A549 (cell line): ENCODE measurements around the gene FBXL7. TPM values are rescaled to one million over a fixed set of nuclear protein-coding genes. Genes with fewer than 3 reads are reported as not detected.

Experiments used
- ATAC-seq, 2 experiments: fragments of 200-7000 bp in 1 of 2; fragments of >200 bp in 1 of 2; cut with Nextera tagmentation in 1 of 2; cut with Tn5 transposase in 1 of 2; 3 replicates each; pipeline versions ENCODE4 v1.8.0 to v1.9.1; 2018 to 2020; ENCODE audit warnings: mild to moderate bottlenecking in 1 of 2, moderate library complexity in 1 of 2
- CTCF ChIA-PET: fragments of 300-600 bp; sonication (Branson Sonifier 250); formaldehyde crosslinking; extraction: SDS; loops from one replicate; lab custom pipeline; 2021; ENCODE audit warnings: antibody characterized with exemption, inconsistent platforms; lab: Yijun Ruan, JAX
- POLR2A ChIA-PET: fragments of 350-600 bp; formaldehyde crosslinking; extraction: SDS; loops from one replicate; lab custom pipeline; 2021; ENCODE audit warnings: antibody characterized with exemption, inconsistent platforms; lab: Yijun Ruan, JAX
- DNase-seq, 2 experiments: peaks; one replicate each; pipeline versions ENCODE4 v3.0.0 to v3.0.0-alpha.2; 2011 to 2016; ENCODE audit warnings: low read depth in 1 of 2, low spot score in 1 of 2
- FAIRE-seq: peaks from 2 replicates; lab custom pipeline; 2011; peaks lifted over from hg19 to GRCh38; lab: Jason Lieb, UNC
- H3K27ac ChIP-seq, 2 experiments: fragments of >200 bp; sonication (Bioruptor Twin); formaldehyde crosslinking; 3 replicates each; pipeline ENCODE4 v1.5.1; 2016 to 2017
- H3K4me1 ChIP-seq: fragments of >200 bp; sonication (Bioruptor Twin); formaldehyde crosslinking; 3 replicates; pipeline ENCODE4 v1.6.1; 2016
- H3K4me2 ChIP-seq: fragments of >200 bp; sonication (Bioruptor Twin); formaldehyde crosslinking; 3 replicates; pipeline ENCODE4 v1.6.1; 2016
- H3K4me3 ChIP-seq: fragments of >200 bp; sonication (Bioruptor Twin); formaldehyde crosslinking; 3 replicates; pipeline ENCODE4 v1.5.1; 2016
- H3K9me3 ChIP-seq: fragments of >200 bp; sonication (Bioruptor Twin); formaldehyde crosslinking; 3 replicates; pipeline ENCODE4 v1.6.1; 2016
- BCL3 ChIP-seq: fragments of >200 bp; sonication (Bioruptor Twin); formaldehyde crosslinking; IDR thresholded peaks from 3 replicates; pipeline ENCODE4 v1.6.1; 2016
- BHLHE40 ChIP-seq: IDR thresholded peaks from 2 replicates; pipeline ENCODE4 v1.6.1; 2012; ENCODE audit warnings: low read depth, low read length, inconsistent platforms
- CBX2 ChIP-seq: fragments of 200-600 bp; sonication (generic); IDR thresholded peaks from 2 replicates; pipeline ENCODE4 v1.6.1; 2016; ENCODE audit warnings: low read depth, mild to moderate bottlenecking, borderline replicate concordance
- CBX8 ChIP-seq: fragments of 200-600 bp; sonication (generic); IDR thresholded peaks from 2 replicates; pipeline ENCODE4 v1.6.1; 2016
- CHD2 ChIP-seq: fragments of 150-350 bp; IDR thresholded peaks from 2 replicates; pipeline ENCODE4 v1.6.1; 2014; ENCODE audit warnings: low read length; ENCODE audit not compliant: partially characterized antibody
- CTCF ChIP-seq: fragments of >200 bp; sonication (Bioruptor Twin); formaldehyde crosslinking; IDR thresholded peaks from 3 replicates; pipeline ENCODE4 v1.5.1; 2016
- EHF ChIP-seq: fragments of 250-450 bp; sonication (Bioruptor Pico); IDR thresholded peaks from 2 replicates; pipeline ENCODE4 v1.5.0; 2020; ENCODE audit warnings: mild to moderate bottlenecking
- EP300 ChIP-seq, 2 experiments: fragments of >200 bp; sonication (Bioruptor Twin); formaldehyde crosslinking; IDR thresholded peaks; 2 replicates in 1 of 2; 3 replicates in 1 of 2; pipeline ENCODE4 v1.6.1; 2016 to 2017
- HMGXB4 ChIP-seq: fragments of 250-450 bp; sonication (Bioruptor Pico); IDR thresholded peaks from 2 replicates; pipeline ENCODE4 v1.5.0; 2021; ENCODE audit warnings: mild to moderate bottlenecking, moderate library complexity, borderline replicate concordance
- HOXB13 ChIP-seq: fragments of 250-450 bp; sonication (Bioruptor Pico); IDR thresholded peaks from 2 replicates; pipeline ENCODE4 v1.5.0; 2020; ENCODE audit warnings: low read depth, mild to moderate bottlenecking, moderate library complexity
- HOXB5 ChIP-seq: fragments of 250-450 bp; sonication (Bioruptor Pico); IDR thresholded peaks from 2 replicates; pipeline ENCODE4 v1.5.0; 2020; ENCODE audit warnings: mild to moderate bottlenecking, moderate library complexity
- JUN ChIP-seq, 2 experiments: fragments of >200 bp; sonication (Bioruptor Twin); formaldehyde crosslinking; IDR thresholded peaks; 2 replicates in 1 of 2; 3 replicates in 1 of 2; pipeline ENCODE4 v1.6.1; 2016 to 2017
- JUNB ChIP-seq: fragments of >200 bp; sonication (Bioruptor Twin); formaldehyde crosslinking; IDR thresholded peaks from 2 replicates; pipeline ENCODE4 v1.6.1; 2016
- KDM1A ChIP-seq: fragments of 200-600 bp; sonication (generic); IDR thresholded peaks from 2 replicates; pipeline ENCODE4 v1.6.1; 2016; ENCODE audit warnings: low read depth, mild to moderate bottlenecking
- KDM5A ChIP-seq: fragments of 200-600 bp; sonication (generic); IDR thresholded peaks from 2 replicates; pipeline ENCODE4 v1.6.1; 2016; ENCODE audit warnings: antibody characterized with exemption, mild to moderate bottlenecking
- MAZ ChIP-seq: fragments of 150-350 bp; IDR thresholded peaks from 2 replicates; pipeline ENCODE4 v1.6.1; 2014; ENCODE audit warnings: antibody characterized with exemption, low read depth, low read length, borderline replicate concordance
- NFE2L2 ChIP-seq: fragments of 150-350 bp; conservative IDR thresholded peaks from 2 replicates; pipeline ENCODE4 v1.6.1; 2014; ENCODE audit warnings: low read length
- NR3C1 ChIP-seq: fragments of >200 bp; sonication (Bioruptor Twin); formaldehyde crosslinking; IDR thresholded peaks from 3 replicates; pipeline ENCODE4 v1.6.1; 2017
- POLR2AphosphoS2 ChIP-seq: conservative IDR thresholded peaks from 2 replicates; pipeline ENCODE4 v1.6.1; 2012; ENCODE audit warnings: low read length, improper control_type of control experiment, inconsistent platforms
- RARB ChIP-seq: fragments of 250-450 bp; sonication (Bioruptor Pico); IDR thresholded peaks from 2 replicates; pipeline ENCODE4 v1.8.0; 2021; ENCODE audit warnings: mild to moderate bottlenecking, moderate library complexity
- RCOR1 ChIP-seq: fragments of 150-350 bp; IDR thresholded peaks from 2 replicates; pipeline ENCODE4 v1.6.1; 2014; ENCODE audit warnings: antibody characterized with exemption, low read length, low read depth
- SREBF2 ChIP-seq: fragments of 450-650 bp; IDR thresholded peaks from 2 replicates; pipeline ENCODE4 v1.6.1; 2014; ENCODE audit warnings: mild to moderate bottlenecking, moderate library complexity
- ZC3H11A ChIP-seq: fragments of 450-650 bp; IDR thresholded peaks from 2 replicates; pipeline ENCODE4 v1.6.1; 2014; ENCODE audit warnings: antibody characterized with exemption, mild to moderate bottlenecking
- ZFP36 ChIP-seq: fragments of 450-650 bp; IDR thresholded peaks from 2 replicates; pipeline ENCODE4 v1.6.1; 2014; ENCODE audit warnings: borderline replicate concordance; ENCODE audit not compliant: partially characterized antibody
- WGBS: methylation state at CpG from one replicate; pipeline ENCODE4 v1.1.6; 2017; ENCODE audit errors: missing lambda C conversion rate; 5-methylcytosine and 5-hydroxymethylcytosine counted together
- polyA plus RNA-seq, 4 experiments: library from polyadenylated mRNA; depleted of rRNA in 3 of 4; stranded (reverse); fragments of >200 nt; fragmentation: RNase III in 1 of 4; extraction: RNeasy Plus Mini Kit Qiagen cat#74134 plus additional on column Dnase treatment in 1 of 4; gene quantifications; 2 replicates in 3 of 4; 3 replicates in 1 of 4; pipeline ENCODE4 v1.2.3, GENCODE V29; 2011 to 2017
- TF ChIP-seq, protein P1 (sequence below): fragments of >200 bp; sonication (Bioruptor Twin); formaldehyde crosslinking; IDR thresholded peaks from 2 replicates; pipeline ENCODE4 v1.6.1; 2016
- TF ChIP-seq, protein P2 (sequence below): IDR thresholded peaks from 2 replicates; pipeline ENCODE4 v1.6.1; 2012
- TF ChIP-seq, protein P3 (sequence below): fragments of 450-650 bp; IDR thresholded peaks from 2 replicates; pipeline ENCODE4 v1.6.1; 2014; ENCODE audit warnings: antibody characterized with exemption

Gene FBXL7
- polyA plus RNA-seq, 2 of the 4 experiments (the other 2 are of a cell fraction), result 0.90 to 1.7 TPM

DNA sequence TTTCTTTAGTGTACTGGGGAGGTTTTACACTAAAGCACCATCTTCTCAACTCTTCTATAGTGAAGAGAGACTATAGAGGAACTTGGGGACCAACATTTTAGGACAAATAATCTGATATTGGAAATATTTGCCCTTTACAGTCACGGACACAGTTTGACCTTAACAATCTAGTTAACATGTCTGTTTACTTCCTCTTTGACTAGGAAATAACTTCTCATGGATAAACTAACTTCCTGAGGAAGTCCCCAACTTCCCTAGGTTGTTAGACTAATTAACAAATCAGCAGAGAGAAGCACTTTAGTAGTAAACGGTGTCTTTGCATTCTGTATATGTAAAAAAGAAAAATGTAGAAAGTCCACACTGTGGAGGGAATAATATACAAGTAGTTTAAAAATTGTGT lies 127.7 kb downstream of the FBXL7 start:
- WGBS, result 37% methylated on average over 2 of the region's 2 CpGs
- H3K9me3 ChIP-seq, result no peaks in the 10 kb centered on the region
- POLR2A ChIA-PET, result no interaction called here
- no peak overlapping the region for H3K27ac ChIP-seq
- FAIRE-seq, result no peak
- no peaks in the 10 kb centered on the region for H3K4me1 ChIP-seq
- no peak overlapping the region for H3K4me3 ChIP-seq
- DNase-seq, result no peak
- no peak overlapping the region for H3K4me2 ChIP-seq
- CTCF ChIA-PET, result no interaction called here
- ATAC-seq, result no peak
- TF ChIP-seq ZFP36, result no peak
- TF ChIP-seq RARB (CRISPR knock-in tag), result no peak
- TF ChIP-seq CBX8, result no peak
- TF ChIP-seq, protein P1, sequence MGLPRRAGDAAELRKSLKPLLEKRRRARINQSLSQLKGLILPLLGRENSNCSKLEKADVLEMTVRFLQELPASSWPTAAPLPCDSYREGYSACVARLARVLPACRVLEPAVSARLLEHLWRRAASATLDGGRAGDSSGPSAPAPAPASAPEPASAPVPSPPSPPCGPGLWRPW, result no peak
- TF ChIP-seq KDM1A, result no peak
- TF ChIP-seq EP300 (IDR thresholded peaks at IDR 0.05), result no peak
- no peak for TF ChIP-seq BCL3
- TF ChIP-seq JUN (IDR thresholded peaks at IDR 0.05), result no peak
- TF ChIP-seq KDM5A, result no peak
- no peak for TF ChIP-seq HMGXB4 (CRISPR knock-in tag)
- no peak for TF ChIP-seq ZC3H11A
- TF ChIP-seq CBX2, result no peak
- no peak for TF ChIP-seq HOXB5

GRCh38 chr5:15630441-15630840 lies 130.5 kb downstream of the FBXL7 start:
- Histone ChIP-seq H3K4me3 (no peak overlapping the region), H3K4me1 (no peaks in the 10 kb centered on the region), H3K4me2 (no peak overlapping the region), H3K27ac (no peak overlapping the region), H3K9me3 (no peaks in the 10 kb centered on the region)
- CTCF ChIA-PET, result interaction anchor here (0.6 kb wide), 1 partner anchor 942 kb away, joined by 3 read pairs; no protein-coding TSS in a partner anchor
- FAIRE-seq, result no peak
- DNase-seq, result no peak
- POLR2A ChIA-PET, result no interaction called here
- no peak for ATAC-seq
- TF ChIP-seq RCOR1, result no peak
- TF ChIP-seq CHD2, result no peak
- TF ChIP-seq BCL3, result no peak
- TF ChIP-seq JUNB, result no peak
- no peak for TF ChIP-seq POLR2AphosphoS2
- no peak for TF ChIP-seq NR3C1
- no peak for TF ChIP-seq ZFP36
- no peak for TF ChIP-seq NFE2L2
- TF ChIP-seq SREBF2, result no peak
- no peak for TF ChIP-seq CTCF
- TF ChIP-seq, protein P2, sequence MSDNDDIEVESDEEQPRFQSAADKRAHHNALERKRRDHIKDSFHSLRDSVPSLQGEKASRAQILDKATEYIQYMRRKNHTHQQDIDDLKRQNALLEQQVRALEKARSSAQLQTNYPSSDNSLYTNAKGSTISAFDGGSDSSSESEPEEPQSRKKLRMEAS, result no peak
- no peak for TF ChIP-seq JUN (IDR thresholded peaks at IDR 0.05)
- no peak for TF ChIP-seq MAZ
- TF ChIP-seq EP300 (IDR thresholded peaks at IDR 0.05), result no peak
- TF ChIP-seq EHF (CRISPR knock-in tag), result no peak
- TF ChIP-seq, protein P3, sequence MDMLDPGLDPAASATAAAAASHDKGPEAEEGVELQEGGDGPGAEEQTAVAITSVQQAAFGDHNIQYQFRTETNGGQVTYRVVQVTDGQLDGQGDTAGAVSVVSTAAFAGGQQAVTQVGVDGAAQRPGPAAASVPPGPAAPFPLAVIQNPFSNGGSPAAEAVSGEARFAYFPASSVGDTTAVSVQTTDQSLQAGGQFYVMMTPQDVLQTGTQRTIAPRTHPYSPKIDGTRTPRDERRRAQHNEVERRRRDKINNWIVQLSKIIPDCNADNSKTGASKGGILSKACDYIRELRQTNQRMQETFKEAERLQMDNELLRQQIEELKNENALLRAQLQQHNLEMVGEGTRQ, result no peak
- no peak for TF ChIP-seq HOXB13
- no peak for TF ChIP-seq BHLHE40
